Urinary bladder (tissue), 4 donors: ENCODE data around the gene GREM1. TPM values are rescaled to one million over a fixed set of nuclear protein-coding genes. Genes with fewer than 3 reads are reported as not detected.

Experiments
- DNase-seq: peaks from one replicate; pipeline ENCODE4 v3.0.0-alpha.2; 2015; ENCODE audit errors: extremely low spot score
- H3K27ac ChIP-seq: one replicate; pipeline ENCODE4 v1.5.1; 2013; ENCODE audit warnings: low read depth, mild to moderate bottlenecking, moderate library complexity
- H3K36me3 ChIP-seq: one replicate; pipeline ENCODE4 v1.6.1; 2013; ENCODE audit warnings: mild to moderate bottlenecking, moderate library complexity; ENCODE audit not compliant: insufficient read depth
- H3K4me1 ChIP-seq: one replicate; pipeline ENCODE4 v1.6.1; 2013; ENCODE audit warnings: mild to moderate bottlenecking, moderate library complexity; ENCODE audit not compliant: insufficient read depth
- H3K4me3 ChIP-seq: one replicate; pipeline ENCODE4 v1.5.1; 2013; ENCODE audit warnings: low read depth, low read length
- WGBS: extraction: QIAGEN DNeasy Blood & Tissue Kit; methylation state at CpG from one replicate; pipeline ENCODE4 v1.1.7; 2013; 5-methylcytosine and 5-hydroxymethylcytosine counted together
- polyA plus RNA-seq: library from polyadenylated mRNA; stranded (reverse); fragments of 200-250 nt; gene quantifications from one replicate; pipeline ENCODE4 v1.2.3, GENCODE V29; 2013
- total RNA-seq: library from RNA; depleted of rRNA; stranded (reverse); fragments of >200 nt; gene quantifications from one replicate; pipeline ENCODE4 v1.2.3, GENCODE V29; 2014
- donor health status: healthy with polysubstance abuse.
- donor health status: healthy.

GREM1 gene
- total and polyA plus RNA-seq, 2 donors, result 1.2 to 8.7 TPM

- Histone ChIP-seq H3K4me3 (no peak overlapping the region), H3K4me1 (no peaks in the 10 kb centered on the region), H3K27ac (no peak overlapping the region), H3K36me3 (no peaks in the 10 kb centered on the region)
- WGBS, result 79% methylated on average over 2 of the region's 2 CpGs
- no peak for DNase-seq
Measured at GRCh38 chr15:32757426-32757825, 39.6 kb downstream of the GREM1 start.

DNA sequence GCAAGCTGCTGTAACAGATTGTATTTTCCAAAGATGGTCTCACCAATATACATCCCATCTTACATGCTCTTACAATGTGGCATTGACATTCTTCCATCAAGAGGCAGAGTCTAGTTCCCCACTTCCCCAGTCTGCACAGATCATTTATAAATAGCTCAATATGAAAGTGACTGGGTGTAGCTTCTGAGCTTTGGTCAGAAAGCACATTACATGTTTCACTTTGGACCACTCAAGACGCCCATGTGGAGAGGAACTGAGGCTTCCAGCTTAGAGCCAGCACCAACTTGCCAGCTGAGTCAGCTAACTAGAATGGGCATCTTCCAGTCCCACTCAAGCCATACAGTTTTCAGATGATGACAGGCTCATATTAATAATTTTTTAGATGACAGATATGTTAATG lies 45.5 kb downstream of the GREM1 start:
- Histone ChIP-seq H3K36me3 (no peaks in the 10 kb centered on the region), H3K4me3 (no peak overlapping the region), H3K27ac (no peak overlapping the region), H3K4me1 (no peaks in the 10 kb centered on the region)
- no peak for DNase-seq
- 86% methylated on average over 1 of the region's 1 CpG for WGBS

DNA sequence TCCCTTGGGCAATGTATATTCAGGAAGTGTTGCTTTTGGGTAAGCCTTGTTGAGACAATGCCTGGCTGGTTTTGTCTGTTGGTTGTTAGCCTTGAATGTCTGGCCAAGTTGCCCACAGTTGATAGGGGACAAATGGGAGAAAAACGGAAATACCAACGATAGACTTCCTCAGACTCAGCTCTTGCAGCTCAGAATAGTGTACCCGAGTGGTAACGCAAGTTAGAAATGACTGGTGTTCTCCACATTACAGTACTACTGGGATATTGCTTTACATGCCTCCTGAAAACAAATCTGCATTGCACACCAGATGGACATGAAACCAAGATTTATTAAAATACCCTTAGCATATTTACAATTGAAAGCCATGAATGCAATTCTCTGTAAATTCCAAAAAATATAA lies 47.4 kb downstream of the GREM1 start:
- 67% methylated on average over 4 of the region's 4 CpGs for WGBS

GRCh38 chr15:32766101-32766500 lies 48.3 kb downstream of the GREM1 start:
- 77% methylated on average over 3 of the region's 3 CpGs for WGBS
- no peak for DNase-seq
- H3K36me3 ChIP-seq, result no peaks in the 10 kb centered on the region
- no peaks in the 10 kb centered on the region for H3K4me1 ChIP-seq
- no peak overlapping the region for H3K4me3 ChIP-seq
- H3K27ac ChIP-seq, result no peak overlapping the region

More for the DNA sequence above, 47.4 kb downstream of the GREM1 start:
- no peak for DNase-seq
- Histone ChIP-seq H3K36me3 (no peaks in the 10 kb centered on the region), H3K4me3 (no peak overlapping the region), H3K27ac (no peak overlapping the region), H3K4me1 (no peaks in the 10 kb centered on the region)

GRCh38 chr15:32767236-32767635 lies 49.4 kb downstream of the GREM1 start:
- Histone ChIP-seq H3K4me3 (no peak overlapping the region), H3K4me1 (no peaks in the 10 kb centered on the region), H3K36me3 (no peaks in the 10 kb centered on the region), H3K27ac (no peak overlapping the region)
- WGBS, result 94% methylated on average over 1 of the region's 1 CpG
- no peak for DNase-seq

DNA sequence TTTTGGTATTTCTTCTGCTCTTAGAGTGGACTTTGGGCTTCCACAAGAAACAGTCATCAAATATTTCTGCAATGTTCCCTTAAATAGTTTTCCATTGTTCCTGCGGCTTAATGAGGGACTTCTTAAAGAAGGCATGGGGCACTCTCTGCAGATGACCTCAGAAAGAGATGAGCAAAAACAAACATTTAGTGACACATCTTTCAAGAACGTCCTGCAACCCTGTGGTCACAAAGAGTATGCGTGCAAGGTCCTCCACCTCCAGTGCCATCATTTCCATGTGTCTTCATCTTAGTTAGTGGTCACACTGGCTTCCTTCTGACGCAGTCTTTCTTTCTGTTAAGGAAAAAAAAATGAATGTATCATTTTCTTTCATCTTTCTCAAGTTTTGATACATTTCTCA lies 56.2 kb downstream of the GREM1 start:
- H3K4me3 ChIP-seq, result no peak overlapping the region
- no peaks in the 10 kb centered on the region for H3K4me1 ChIP-seq
- no peaks in the 10 kb centered on the region for H3K36me3 ChIP-seq
- WGBS, result 73% methylated on average over 4 of the region's 4 CpGs
- H3K27ac ChIP-seq, result no peak overlapping the region
- DNase-seq, result no peak

DNA sequence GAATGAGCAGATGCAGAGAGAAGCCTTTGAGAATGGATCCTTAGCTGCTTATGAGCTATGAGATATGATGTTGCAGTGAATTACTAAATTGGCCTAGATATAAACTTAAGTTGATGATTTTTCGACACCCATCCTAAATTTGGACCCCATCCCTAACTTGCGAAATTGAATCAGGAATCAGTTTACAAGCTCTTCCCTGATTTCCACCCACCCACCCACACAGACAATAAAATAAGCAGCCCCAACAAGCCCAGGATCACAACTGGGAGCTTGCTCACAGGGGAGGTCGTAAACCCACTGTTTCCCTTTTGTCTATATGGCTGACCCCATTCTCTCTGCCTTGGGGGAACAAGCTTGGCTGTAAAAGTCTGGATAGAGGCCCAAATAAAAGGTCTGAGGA lies 57.3 kb downstream of the GREM1 start:
- no peak overlapping the region for H3K27ac ChIP-seq
- no peaks in the 10 kb centered on the region for H3K36me3 ChIP-seq
- WGBS, result 83% methylated on average over 3 of the region's 3 CpGs
- H3K4me3 ChIP-seq, result no peak overlapping the region
- no peak for DNase-seq
- no peaks in the 10 kb centered on the region for H3K4me1 ChIP-seq

DNA sequence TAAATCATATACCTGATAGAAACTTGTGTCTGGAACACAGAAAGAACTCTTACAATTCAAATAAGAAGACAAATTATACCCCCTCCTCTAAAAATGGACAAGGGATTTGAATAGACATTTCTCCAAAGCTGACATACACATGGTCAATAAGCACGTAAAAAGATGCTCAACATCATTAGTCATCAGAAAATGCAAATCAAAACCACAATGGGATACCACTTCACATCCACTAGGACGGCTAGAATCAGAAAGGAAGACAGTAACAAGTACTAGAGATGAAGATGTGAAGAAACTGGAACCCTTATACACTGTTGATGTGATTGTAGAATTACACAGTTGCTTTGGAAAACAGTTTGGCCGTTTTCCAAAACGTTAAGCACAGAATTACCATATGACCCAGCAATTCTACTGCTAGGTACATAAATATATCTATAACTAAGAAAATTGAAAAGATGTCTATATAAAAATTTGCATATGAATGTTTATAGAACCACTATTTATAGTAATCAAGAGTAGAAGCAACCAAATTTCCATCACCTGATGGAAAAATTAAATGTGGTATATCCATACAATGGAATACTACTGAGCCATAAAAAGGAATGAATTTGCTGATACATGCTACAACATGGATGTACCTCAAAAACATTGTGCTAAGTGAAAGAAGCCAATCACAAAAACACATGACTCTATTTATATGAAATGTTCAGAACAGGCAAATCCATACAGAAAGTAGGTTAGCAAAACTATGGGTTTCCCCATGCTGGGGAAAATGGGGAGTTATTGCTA lies 60.8 kb downstream of the GREM1 start:
- H3K36me3 ChIP-seq, result no peaks in the 10 kb centered on the region
- 87% methylated on average over 4 of the region's 4 CpGs for WGBS
- no peak for DNase-seq
- H3K27ac ChIP-seq, result no peak overlapping the region
- no peak overlapping the region for H3K4me3 ChIP-seq
- no peaks in the 10 kb centered on the region for H3K4me1 ChIP-seq

DNA sequence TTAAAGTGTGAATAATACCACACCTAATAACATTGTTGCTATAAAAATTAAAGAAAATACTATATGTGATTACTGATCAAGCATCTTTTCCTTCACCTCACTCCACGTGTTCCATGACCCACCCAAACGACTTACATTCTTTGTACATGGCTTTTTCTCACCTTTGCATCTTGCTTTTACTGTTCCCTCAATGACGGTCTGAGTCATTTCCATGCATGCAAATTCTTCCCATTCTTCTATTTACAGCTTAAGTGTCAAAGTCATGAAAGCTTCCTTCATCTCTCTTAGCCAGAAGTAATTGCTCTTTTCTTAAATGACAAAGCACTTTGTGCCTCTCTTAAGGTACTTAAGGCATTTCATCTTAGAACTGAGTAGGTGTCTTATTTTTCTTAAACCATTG lies 64.0 kb downstream of the GREM1 start:
- H3K27ac ChIP-seq, result no peak overlapping the region
- H3K36me3 ChIP-seq, result no peaks in the 10 kb centered on the region
- no peaks in the 10 kb centered on the region for H3K4me1 ChIP-seq
- no peak overlapping the region for H3K4me3 ChIP-seq
- no peak for DNase-seq
- 67% methylated on average over 3 of the region's 3 CpGs for WGBS

GRCh38 chr15:32784581-32784980 lies 66.8 kb downstream of the GREM1 start:
- Histone ChIP-seq H3K4me1 (no peaks in the 10 kb centered on the region), H3K4me3 (no peak overlapping the region), H3K27ac (no peak overlapping the region), H3K36me3 (no peaks in the 10 kb centered on the region)
- no peak for DNase-seq

DNA sequence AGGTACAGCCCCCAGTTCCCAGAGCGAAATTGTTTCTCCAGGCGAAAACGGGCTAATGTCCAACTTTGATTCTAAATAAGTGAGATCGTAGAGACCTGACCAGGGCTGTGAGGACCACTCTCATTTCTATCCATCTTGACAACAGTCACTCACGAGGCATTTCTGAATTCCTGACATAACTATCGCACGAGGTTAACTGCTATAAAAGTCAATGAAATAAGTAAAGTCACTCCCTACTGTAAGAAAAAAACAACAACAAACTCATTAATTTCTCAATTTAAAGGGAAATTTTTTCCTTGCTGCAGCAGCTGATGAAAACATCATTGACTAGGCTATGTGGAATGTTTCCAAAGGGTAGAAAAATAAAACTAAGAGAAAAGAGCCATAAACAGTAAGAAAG lies 69.1 kb downstream of the GREM1 start:
- Histone ChIP-seq H3K27ac (no peak overlapping the region), H3K4me3 (no peak overlapping the region), H3K4me1 (no peaks in the 10 kb centered on the region), H3K36me3 (no peaks in the 10 kb centered on the region)
- no peak for DNase-seq
- 87% methylated on average over 7 of the region's 7 CpGs for WGBS

- WGBS, result 74% methylated on average over 5 of the region's 5 CpGs
- H3K4me3 ChIP-seq, result no peak overlapping the region
- H3K36me3 ChIP-seq, result no peaks in the 10 kb centered on the region
- H3K27ac ChIP-seq, result no peak overlapping the region
- H3K4me1 ChIP-seq, result no peaks in the 10 kb centered on the region
- no peak for DNase-seq
Measured at GRCh38 chr15:32787949-32788348, 70.1 kb downstream of the GREM1 start.

DNA sequence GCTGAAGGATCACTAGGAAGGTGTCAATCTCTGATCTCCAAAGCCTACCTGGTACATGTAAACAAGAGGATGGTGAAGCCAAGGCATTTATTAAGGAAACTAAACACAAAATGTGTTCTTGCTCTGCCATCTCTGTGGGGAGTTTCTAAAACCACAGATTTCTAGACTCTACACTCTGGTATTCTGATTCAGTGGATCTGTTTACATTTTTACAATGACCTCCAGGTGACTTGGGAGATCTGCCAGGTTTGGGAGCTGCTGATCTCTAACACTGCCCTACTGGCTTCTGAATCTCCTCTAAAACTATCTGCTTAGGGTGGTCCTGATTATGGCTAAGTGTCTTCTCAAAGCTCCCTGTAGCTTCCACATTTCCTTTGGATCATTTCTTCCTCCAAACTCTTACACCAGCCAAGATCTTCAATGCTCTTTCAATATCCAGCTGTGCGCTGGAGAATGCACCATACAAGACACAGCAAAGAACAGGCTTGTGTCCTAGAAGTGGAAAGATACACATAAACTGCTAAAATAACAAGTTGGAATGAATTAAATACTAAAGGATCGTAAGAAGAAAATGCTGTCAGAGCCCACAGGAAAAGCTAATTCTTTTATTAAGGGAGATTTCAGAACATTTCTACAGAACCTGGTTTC lies 72.7 kb downstream of the GREM1 start:
- H3K4me1 ChIP-seq, result no peaks in the 10 kb centered on the region
- no peaks in the 10 kb centered on the region for H3K36me3 ChIP-seq
- H3K27ac ChIP-seq, result no peak overlapping the region
- DNase-seq, result no peak
- 82% methylated on average over 2 of the region's 2 CpGs for WGBS
- no peak overlapping the region for H3K4me3 ChIP-seq

DNA sequence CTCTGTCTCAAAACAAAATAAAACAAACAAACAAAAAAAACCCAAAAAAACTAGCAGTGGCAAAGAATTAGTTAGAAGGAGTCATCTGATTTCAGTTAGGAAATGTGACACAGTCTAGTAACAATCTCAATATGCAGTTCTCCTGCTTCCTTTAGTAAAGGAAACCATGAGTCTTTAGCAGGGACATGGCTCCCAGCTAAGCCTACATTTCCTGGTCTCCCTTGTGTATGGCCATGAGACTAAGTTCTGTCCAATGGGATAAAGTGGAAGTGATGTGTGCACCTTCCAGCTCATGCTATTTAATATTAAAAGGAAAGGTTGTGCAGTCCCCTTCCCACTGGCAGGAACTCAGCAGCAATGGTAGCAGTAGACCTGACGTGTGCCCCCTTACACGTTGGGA lies 74.6 kb downstream of the GREM1 start:
- DNase-seq, result no peak
- WGBS, result 80% methylated on average over 2 of the region's 2 CpGs
- no peaks in the 10 kb centered on the region for H3K36me3 ChIP-seq
- no peaks in the 10 kb centered on the region for H3K4me1 ChIP-seq
- no peak overlapping the region for H3K27ac ChIP-seq
- no peak overlapping the region for H3K4me3 ChIP-seq
